Measurements from ENCODE around the gene ABCC3.
"Not testable (repeated sequence)": the region's sequence is repeated elsewhere in the genome, so short reads cannot be mapped to it uniquely, and the experiment has no call there.

The ABCC3 gene

DNA sequence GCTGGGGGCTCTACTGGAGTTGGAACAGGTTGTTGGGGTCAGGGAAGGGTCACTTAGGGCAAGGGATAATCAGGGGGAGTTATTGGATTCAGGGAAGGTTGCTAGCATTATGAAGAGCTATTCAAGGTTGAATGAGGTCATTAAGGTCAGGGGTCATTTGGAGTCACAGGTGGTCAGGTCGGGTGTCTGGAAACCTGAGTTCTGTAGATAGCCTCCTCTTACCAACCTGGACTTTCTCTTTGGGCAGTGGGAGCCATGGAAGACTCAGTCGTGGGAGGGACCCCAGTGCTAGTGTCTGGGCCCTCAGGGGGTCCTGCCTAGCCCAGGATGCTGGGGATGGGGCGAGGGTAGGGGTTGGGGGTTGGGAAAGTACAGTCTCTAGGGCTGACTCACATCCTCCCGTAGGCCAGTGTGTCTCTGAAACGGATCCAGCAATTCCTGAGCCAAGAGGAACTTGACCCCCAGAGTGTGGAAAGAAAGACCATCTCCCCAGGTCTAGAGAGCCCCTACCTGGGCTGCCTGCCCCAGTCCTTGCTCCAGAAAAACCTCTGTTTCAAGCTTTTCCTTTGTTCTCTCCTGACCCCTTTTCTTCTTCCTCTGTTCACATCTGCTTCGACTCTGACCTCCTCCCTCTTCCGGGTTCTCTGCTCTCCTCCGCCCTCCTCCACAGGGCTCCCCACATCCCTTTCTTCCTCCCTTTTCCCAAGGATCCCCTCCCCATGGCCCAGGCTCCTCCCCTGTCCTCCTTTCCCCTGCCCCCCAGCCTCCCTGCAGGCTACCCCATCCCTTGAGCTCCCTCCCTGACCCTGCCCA is 33.5 kb downstream of the ABCC3 start:
- DNase-seq (ENCODE audit: low spot score): peak; percentile 69

DNA sequence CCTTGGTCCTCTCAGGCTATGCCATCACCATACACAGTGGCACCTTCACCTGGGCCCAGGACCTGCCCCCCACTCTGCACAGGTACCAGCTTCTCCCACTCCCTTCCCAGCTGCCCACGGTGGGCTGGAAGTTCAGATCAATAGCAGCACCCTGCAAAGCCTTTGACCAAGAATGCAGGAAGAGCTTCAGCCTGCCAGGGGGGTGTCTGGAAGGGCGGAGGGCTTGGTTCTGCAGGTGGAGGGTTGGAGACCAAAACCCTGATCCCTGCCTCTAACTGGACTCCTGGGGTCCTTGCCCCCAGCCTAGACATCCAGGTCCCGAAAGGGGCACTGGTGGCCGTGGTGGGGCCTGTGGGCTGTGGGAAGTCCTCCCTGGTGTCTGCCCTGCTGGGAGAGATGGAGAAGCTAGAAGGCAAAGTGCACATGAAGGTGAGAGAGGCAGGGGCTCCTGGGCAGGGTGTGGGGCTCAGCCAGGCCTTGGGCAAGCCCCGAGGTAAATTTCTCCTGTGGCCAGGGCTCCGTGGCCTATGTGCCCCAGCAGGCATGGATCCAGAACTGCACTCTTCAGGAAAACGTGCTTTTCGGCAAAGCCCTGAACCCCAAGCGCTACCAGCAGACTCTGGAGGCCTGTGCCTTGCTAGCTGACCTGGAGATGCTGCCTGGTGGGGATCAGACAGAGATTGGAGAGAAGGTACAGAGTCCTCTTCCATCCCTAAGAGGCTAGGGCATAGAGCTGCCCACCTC is 34.3 kb downstream of the ABCC3 start:
- no peak for DNase-seq (ENCODE audit: low spot score)

DNA sequence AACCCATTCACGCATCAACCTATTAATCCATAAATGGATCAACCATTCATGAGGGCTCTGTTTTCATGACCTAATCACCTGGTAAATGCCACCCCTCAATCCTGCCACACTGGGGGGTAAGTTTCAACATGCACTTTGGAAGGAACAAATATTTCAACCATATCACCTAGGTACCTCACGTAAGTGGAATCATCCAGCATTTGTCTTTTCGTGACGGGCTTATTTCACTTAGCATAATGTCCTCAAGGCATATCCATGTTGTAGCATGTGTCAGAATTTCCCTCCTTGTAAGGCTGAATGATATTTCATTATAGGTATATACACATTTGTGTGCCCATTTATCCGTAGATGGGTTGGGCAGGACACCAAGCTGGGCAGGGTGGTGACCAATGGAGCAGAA is 37.4 kb downstream of the ABCC3 start:
- no peak for DNase-seq (ENCODE audit: low spot score)

DNA sequence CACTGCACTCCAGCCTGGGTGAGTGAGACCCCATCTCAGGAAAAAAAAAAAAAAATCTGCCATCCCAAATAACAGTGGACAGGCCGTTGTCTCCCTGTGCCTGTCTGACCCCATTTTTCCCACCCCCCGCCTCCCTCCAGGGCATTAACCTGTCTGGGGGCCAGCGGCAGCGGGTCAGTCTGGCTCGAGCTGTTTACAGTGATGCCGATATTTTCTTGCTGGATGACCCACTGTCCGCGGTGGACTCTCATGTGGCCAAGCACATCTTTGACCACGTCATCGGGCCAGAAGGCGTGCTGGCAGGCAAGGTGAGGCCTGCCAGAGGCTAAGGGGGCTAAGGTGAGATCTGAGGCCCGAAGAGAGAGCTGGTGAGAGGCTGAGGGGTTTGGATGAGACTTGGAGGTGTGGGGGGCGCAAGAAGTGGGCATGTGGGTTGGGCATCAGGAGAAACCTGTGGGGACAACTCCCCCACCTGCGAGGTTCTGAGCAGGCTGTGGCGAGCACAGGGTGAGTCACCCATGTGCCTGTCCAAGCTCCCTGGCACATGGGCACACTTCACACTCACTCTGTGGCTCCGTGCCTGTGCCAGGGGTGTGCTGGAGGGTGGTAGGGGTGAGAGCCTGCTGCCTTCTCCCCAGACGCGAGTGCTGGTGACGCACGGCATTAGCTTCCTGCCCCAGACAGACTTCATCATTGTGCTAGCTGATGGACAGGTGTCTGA is 38.3 kb downstream of the ABCC3 start:
- DNase-seq (ENCODE audit: low spot score): no peak

DNA sequence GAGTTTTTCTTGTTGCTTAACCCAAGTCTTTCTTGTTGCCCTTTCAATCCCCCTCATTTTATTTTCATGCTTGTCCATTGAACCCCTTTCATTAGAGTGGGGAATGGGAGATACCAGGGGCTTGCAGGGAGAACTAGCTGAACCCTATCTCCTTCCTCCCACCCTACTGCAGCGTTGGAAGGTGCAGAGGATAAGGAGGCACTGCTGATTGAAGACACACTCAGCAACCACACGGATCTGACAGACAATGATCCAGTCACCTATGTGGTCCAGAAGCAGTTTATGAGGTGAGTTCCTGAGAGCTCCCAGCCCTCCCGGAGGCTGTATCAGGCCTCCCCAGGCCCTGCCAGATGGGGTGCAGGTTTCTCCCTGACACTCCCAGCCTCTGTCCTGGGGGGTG is 40.5 kb downstream of the ABCC3 start:
- DNase-seq (ENCODE audit: low spot score): no peak

DNA sequence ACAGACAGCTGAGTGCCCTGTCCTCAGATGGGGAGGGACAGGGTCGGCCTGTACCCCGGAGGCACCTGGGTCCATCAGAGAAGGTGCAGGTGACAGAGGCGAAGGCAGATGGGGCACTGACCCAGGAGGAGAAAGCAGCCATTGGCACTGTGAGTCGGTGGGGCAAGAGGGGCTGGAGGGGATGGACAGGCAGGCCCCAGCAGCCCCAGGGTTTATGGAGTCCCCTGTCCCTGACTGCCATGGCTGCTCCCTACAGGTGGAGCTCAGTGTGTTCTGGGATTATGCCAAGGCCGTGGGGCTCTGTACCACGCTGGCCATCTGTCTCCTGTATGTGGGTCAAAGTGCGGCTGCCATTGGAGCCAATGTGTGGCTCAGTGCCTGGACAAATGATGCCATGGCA is 40.9 kb downstream of the ABCC3 start:
- no peak for DNase-seq (ENCODE audit: low spot score)

DNA sequence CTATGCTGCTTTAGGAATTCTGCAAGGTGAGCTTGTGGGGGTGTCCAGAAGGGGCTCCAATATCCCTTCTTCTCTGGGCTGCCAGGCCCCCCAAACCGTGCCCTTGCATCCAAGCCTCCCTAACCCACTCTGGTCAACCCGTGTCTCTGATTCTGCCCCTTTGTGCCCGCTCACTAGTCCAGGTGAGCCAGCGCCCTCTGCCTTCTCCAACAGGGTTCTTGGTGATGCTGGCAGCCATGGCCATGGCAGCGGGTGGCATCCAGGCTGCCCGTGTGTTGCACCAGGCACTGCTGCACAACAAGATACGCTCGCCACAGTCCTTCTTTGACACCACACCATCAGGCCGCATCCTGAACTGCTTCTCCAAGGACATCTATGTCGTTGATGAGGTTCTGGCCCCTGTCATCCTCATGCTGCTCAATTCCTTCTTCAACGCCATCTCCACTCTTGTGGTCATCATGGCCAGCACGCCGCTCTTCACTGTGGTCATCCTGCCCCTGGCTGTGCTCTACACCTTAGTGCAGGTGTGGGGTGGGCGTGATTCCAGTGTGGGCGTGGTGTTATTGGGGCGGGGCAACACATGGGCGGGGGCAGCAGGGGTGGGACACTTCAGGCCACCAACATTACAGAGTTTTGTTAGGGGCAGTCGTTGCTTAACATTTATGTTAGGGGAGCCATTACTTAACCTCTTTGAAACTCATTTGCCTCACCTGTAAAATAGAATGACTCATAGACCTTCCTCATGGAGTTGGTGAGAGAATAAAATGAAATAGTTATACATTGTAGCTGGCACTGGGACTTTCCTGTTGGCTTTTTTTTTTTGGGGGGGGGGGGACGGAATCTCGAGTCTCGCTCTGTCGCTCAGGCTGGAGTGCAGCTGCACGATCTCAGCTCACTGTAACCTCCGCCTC is 41.6 kb downstream of the ABCC3 start:
- DNase-seq (ENCODE audit: low spot score): no peak

DNA sequence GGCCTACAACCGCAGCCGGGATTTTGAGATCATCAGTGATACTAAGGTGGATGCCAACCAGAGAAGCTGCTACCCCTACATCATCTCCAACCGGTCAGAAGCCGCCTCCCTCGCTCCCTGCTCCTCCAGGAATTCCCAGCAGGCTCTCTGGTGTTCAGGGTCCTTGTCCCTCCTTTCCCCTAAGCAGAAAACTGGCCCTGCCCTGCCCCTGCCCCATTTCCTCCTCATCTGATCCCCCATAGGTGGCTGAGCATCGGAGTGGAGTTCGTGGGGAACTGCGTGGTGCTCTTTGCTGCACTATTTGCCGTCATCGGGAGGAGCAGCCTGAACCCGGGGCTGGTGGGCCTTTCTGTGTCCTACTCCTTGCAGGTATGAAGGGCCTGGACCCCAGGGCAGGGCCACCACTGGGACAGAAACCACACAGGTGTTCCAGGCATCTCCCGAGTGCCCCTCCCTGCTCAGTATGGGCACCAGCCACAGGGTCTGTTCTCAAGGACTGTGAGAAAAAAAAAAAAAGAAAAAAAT is 43.2 kb downstream of the ABCC3 start:
- DNase-seq (ENCODE audit: low spot score): no peak

DNA sequence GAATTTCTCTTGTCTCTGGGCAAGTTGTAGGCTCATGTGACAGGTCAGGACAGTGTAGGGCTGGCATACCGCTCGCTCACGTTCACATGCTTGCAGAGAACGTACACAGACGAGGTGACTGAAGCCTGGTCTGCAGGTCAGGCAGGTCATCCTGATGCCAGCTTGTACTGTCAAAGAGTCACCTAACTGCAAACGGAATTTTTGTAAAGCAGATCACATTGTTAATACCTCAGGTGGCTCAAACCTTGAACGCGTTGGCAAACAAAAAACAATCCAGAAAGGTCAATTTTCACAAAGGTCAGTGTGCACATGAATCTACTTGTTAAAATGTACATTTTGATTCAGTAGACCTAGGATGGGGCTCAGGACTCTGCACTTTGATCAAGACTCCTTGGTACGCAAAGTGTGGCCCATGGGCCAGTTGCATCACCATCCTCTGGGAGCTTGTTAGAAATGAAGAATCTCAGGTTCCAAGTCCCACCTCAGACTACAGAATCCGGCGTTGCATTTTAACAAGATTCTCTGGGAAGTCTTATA is 44.4 kb downstream of the ABCC3 start:
- no peak for DNase-seq (ENCODE audit: low spot score)

DNA sequence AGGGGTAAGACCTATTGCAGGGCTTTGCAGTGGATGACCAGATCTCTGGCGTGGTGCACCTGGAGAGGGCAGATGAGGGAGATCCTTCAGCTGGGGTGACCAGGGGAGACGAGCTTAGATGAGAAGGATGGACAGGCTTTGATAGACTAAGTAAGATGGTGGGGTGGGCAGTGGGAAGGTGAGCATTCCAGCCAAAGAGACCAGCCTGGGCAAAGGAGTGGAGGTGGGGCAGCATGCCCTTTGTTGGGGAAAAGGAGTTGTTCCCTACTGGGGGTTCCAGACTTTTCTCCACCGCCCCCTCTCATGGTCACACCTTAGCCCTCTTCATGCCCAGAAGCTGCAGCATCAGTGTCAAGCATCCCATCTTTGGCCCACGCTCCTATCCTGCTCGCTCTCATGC is 45.4 kb downstream of the ABCC3 start:
- no peak for DNase-seq (ENCODE audit: low spot score)

DNA sequence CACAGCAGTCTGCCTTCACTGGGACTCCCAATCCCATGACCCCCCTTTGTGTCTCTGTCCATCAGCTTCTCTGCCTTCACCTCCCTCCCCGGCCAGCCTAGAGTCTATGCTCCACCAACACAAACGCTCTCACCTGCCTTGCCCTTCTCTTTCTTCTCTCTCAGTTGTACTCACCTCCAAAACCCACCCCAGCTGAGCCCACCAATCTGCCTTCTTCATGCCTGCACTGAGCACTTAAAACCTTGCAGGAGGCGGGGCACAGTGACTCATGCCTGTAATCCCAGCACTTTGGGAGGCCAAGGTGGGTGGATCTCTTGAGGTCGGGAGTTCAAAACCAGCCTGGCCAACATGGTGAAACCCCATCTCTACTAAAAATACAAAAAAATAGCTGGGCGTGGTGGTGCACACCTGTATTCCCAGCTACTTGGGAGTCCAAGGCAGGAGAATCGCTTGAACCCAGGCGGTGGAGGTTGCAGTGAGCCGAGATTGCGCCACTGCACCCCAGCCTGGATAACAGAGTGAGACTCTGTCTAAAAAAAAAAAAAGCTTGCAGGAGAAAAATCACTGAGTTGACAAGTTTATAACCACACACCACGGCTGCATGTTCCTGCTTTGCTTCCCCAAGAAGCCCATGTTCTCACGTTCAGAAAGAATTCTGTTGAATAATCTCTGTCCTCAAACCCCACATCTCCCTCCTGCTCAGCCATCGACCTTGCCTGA is 46.0 kb downstream of the ABCC3 start:
- not testable (repeated sequence) for DNase-seq (ENCODE audit: low spot score)

DNA sequence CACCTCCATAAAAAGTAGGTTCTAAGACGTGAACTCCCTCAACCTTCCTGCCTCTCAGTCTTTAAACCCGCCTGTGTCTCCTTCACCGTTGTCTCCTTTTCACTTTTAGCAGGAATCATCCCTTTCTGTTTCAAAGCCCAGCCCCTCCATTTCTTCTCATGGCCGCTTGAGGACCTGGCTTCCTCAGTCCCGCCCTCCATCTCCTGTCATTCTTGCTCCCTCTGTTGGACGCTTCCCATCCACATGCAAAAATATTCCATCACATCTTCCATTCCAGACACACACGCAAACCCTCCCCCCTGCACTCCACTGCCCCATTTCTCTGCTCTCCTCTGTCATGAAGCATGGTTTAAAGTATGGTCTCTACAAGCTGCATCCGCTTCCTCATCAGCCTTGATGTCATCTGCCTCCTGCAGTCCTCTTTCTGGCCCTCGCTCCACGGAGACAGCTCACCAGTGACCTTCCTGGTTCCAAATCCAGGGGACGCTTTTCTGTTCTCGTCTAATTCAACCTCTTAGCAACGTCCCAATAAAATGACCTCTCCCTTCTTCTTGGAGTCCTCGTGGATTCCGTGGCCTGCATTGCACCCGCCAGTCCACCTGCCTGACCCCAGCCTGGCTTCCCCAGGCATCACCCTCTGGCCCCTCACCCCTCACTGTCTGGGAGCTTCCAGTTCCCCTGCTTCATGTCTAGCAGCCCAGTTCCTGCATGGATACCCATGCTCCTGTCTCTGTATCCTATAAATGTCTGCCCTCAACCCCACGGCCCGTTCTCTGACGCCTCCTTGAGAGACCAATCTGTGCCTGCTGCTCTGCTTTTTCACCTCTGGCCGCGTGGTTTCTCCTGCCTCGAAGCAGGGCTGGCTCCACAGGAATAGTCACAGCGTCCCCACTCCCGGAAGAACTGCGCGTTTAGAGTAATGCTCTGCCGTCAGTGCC is 46.9 kb downstream of the ABCC3 start:
- DNase-seq (ENCODE audit: low spot score): peak; percentile 88

DNA sequence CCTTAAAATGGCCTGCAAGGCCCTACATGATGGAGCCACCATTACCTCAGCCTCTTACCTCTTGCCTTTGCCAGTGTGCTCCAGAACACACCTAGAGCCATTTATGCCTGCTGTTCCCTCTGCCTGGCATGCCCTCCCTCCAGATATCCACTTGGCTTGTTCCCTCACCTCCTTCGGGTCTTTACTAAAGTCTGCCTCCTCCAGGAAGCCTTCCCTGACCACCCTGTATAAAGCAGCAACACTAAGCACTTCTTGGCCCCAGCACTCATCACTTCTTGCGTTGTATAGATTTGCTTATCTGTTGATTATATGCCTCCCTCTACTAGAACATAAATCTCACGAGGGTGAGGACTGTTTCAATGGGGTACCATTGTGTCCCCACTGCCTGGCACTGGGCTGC is 47.8 kb downstream of the ABCC3 start:
- no peak for DNase-seq (ENCODE audit: low spot score)

DNA sequence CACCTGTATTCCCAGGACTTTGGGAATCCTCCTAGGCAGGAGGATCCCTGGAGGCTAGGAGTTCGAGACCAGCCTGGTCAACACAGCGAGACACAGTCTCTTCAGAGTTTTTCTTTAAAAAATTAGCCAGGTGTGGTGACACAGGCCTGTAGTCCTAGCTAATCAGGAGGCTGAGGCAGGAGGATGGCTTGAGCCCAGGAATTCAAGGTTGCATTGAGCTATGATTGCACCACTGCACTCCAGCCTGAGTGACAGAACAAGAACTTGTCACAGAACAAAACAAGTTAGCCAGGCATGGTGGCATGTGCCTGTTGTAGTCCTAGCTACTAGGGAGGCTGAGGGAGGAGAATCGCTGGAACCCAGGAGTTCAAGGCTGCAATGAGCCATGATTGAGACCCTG is 48.3 kb downstream of the ABCC3 start:
- no peak for DNase-seq (ENCODE audit: low spot score)

DNA sequence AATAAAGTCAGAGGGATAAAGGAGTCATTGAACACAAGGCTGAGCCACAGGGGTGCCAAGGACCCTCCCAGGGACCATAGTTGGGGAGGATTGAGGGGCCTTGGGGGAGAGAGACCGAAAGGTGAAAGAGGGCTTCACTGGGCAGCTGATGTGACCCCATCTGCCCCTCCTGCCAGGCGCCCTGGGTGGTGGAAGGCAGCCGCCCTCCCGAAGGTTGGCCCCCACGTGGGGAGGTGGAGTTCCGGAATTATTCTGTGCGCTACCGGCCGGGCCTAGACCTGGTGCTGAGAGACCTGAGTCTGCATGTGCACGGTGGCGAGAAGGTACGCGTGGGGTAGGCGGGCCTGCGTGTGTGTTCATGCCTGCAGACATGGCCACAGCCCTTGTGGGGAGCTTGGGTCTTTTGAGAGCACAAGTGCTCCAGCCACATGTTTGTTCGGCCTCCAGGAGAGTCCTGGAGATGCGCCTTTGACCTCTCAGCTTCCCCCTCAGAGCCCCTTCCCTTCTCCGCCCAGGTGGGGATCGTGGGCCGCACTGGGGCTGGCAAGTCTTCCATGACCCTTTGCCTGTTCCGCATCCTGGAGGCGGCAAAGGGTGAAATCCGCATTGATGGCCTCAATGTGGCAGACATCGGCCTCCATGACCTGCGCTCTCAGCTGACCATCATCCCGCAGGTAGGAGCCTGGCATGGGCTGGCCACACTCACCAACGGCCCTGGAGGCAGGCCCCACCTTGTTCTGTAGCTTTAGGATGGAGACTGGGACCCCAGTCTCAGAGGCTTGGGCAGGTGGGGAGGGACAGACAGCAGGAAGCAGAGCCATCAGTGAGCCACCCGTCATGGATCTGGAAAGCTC is 49.0 kb downstream of the ABCC3 start:
- no peak for DNase-seq (ENCODE audit: low spot score)

DNA sequence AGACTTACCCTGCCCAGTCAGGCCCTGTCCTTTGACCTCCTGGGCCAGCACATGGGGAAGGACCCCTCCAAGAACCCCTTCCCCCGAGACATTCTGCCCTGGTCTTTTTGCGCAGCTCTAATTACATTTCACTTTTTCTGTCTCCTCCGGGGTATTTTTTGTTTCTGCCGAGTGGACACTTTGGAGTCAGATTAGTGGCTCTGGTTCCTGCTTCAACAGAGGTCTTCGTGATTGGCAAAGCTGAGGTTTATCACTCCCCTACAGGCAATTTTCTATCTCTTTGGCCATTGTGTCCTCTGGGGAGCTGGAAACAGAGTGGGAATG is 49.6 kb downstream of the ABCC3 start:
- DNase-seq (ENCODE audit: low spot score): no peak

DNA sequence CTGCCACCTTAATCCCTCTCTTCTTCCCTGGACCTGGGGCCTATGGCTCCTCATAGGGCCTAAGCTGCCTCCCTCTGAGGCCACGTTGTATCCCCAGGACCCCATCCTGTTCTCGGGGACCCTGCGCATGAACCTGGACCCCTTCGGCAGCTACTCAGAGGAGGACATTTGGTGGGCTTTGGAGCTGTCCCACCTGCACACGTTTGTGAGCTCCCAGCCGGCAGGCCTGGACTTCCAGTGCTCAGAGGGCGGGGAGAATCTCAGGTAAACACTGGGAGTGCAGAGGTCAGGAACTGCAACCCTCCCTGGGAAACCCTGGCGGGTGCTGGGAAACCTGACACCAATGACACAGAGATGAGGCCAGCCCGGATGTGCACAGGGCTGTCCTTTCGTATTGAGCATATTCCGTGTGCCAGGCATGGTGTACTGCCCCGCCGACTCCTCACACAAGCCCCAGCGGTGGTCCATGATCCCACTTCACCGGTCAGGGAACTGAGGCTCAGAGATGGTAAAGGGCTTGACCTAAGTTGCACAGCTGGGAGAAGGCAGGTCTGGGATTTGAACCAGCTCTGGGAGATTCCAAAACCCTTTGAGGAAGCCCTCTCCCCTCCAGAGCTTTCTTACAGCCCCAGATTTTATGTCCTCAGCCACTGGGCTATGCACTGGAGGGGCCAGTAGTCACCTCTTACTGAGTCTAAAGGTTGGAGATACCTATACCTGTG is 50.1 kb downstream of the ABCC3 start:
- no peak for DNase-seq (ENCODE audit: low spot score)

DNA sequence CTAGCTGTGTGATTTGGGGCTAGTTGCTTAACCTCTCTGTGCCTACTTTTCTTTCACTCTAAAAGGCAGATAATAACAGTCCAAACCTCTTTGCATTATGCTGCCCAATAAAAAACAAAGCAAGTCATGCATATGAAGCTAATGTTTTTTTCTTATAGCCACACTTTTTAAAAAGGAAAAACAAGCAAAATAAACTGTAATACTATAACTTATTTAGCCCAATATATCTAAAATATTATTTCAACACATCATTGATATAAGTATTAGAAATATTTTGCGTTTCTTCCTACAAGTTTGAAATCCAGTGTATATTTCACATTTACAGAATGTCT is 50.6 kb downstream of the ABCC3 start:
- no peak for DNase-seq (ENCODE audit: low spot score)

Measured in GM03348 (cell line).